HepG2 (cell line): ENCODE data around the gene CAST. TPM values are rescaled to one million over a fixed set of nuclear protein-coding genes. Genes with fewer than 3 reads are reported as not detected.

Experiments used
- ELF3 ChIP-seq: IDR thresholded peaks from 2 replicates; pipeline ENCODE4 v1.6.1; 2016; ENCODE audit warnings: missing genetic modification reagents, missing compliant biosample characterization
- HNRNPL ChIP-seq: fragments of 200-400 bp; formaldehyde crosslinking; IDR thresholded peaks from 2 replicates; pipeline ENCODE4 v1.6.1; 2017; ENCODE audit warnings: mild to moderate bottlenecking, low read depth, low read length
- NFATC3 ChIP-seq: sonication (generic); formaldehyde crosslinking; IDR thresholded peaks from 2 replicates; pipeline ENCODE4 v1.5.1; 2020; ENCODE audit warnings: mild to moderate bottlenecking, missing genetic modification reagents
- PHF8 ChIP-seq: sonication (generic); formaldehyde crosslinking; IDR thresholded peaks from 2 replicates; pipeline ENCODE4 v1.5.0; 2020; ENCODE audit warnings: missing genetic modification reagents
- SETDB1 ChIP-seq: sonication (generic); formaldehyde crosslinking; IDR thresholded peaks from 2 replicates; pipeline ENCODE4 v1.5.1; 2020; ENCODE audit warnings: missing genetic modification reagents, mild to moderate bottlenecking, borderline replicate concordance
- STAG1 ChIP-seq: sonication (generic); formaldehyde crosslinking; IDR thresholded peaks from 2 replicates; pipeline ENCODE4 v1.4.0; 2020; ENCODE audit warnings: missing genetic modification reagents
- YY1 ChIP-seq: IDR thresholded peaks from 2 replicates; pipeline ENCODE4 v1.6.1; 2011; ENCODE audit warnings: low read length, low read depth, moderate library complexity, mild to moderate bottlenecking; ENCODE audit not compliant: insufficient read depth, insufficient replicate concordance
- ZBTB8A ChIP-seq: sonication (generic); formaldehyde crosslinking; IDR thresholded peaks from 2 replicates; pipeline ENCODE4 v1.4.0; 2020; ENCODE audit warnings: mild to moderate bottlenecking, low read depth, missing genetic modification reagents, borderline replicate concordance
- ZNF10 ChIP-seq: sonication (generic); formaldehyde crosslinking; IDR thresholded peaks from 2 replicates; pipeline ENCODE4 v1.4.0; 2020; ENCODE audit warnings: mild to moderate bottlenecking, low read depth, missing genetic modification reagents, borderline replicate concordance
- ZNF101 ChIP-seq: sonication (generic); formaldehyde crosslinking; IDR thresholded peaks from 2 replicates; pipeline ENCODE4 v1.4.0; 2020; ENCODE audit warnings: mild to moderate bottlenecking, low read depth, missing genetic modification reagents, borderline replicate concordance
- ZNF160 ChIP-seq: sonication (generic); formaldehyde crosslinking; IDR thresholded peaks from 2 replicates; pipeline ENCODE4 v1.8.0; 2022; ENCODE audit warnings: mild to moderate bottlenecking, inconsistent platforms, missing genetic modification reagents
- ZNF546 ChIP-seq: sonication (generic); formaldehyde crosslinking; conservative IDR thresholded peaks from 2 replicates; pipeline ENCODE4 v1.8.1; 2023; ENCODE audit warnings: mild to moderate bottlenecking, missing genetic modification reagents
- ZNF598 ChIP-seq: sonication (generic); formaldehyde crosslinking; IDR thresholded peaks from 2 replicates; pipeline ENCODE4 v1.5.1; 2020; ENCODE audit warnings: mild to moderate bottlenecking, missing genetic modification reagents, borderline replicate concordance
- ZNF615 ChIP-seq: sonication (generic); formaldehyde crosslinking; IDR thresholded peaks from 2 replicates; pipeline ENCODE4 v1.5.0; 2020; ENCODE audit warnings: mild to moderate bottlenecking, missing genetic modification reagents, borderline replicate concordance
- ZNF761 ChIP-seq: sonication (generic); formaldehyde crosslinking; conservative IDR thresholded peaks from 2 replicates; pipeline ENCODE4 v1.4.0; 2020; ENCODE audit warnings: mild to moderate bottlenecking, missing genetic modification reagents
- polyA plus RNA-seq, 8 experiments: library from polyadenylated mRNA; depleted of rRNA in 3 of 8; stranded (reverse) in 7 of 8; unstranded in 1 of 8; fragments of >200 nt; fragmentation: Illumina TruSeq in 4 of 8; extraction: Trizol in 4 of 8; gene quantifications; 2 replicates each; pipeline versions ENCODE4 v1.2.1 to v1.2.3, GENCODE V29; 2011 to 2016; ENCODE audit warnings: low read depth in 4 of 8, missing spikeins in 1 of 8, mixed read lengths in 1 of 8; ENCODE audit not compliant: insufficient read depth in 1 of 8
- total RNA-seq, 5 experiments: library from RNA; depleted of rRNA; stranded (reverse); fragments of >200 nt; fragmentation: Illumina TruSeq; extraction: Trizol; gene quantifications; 2 replicates each; pipeline ENCODE4 v1.2.3, GENCODE V29; 2016; ENCODE audit warnings: low read depth in 1 of 5
- TF ChIP-seq, protein P1 (sequence below): sonication (generic); formaldehyde crosslinking; IDR thresholded peaks from 2 replicates; pipeline ENCODE4 v1.4.0; 2020; ENCODE audit warnings: missing genetic modification reagents
- TF ChIP-seq, protein P2 (sequence below): sonication (generic); formaldehyde crosslinking; IDR thresholded peaks from 2 replicates; pipeline ENCODE4 v1.4.0; 2020; ENCODE audit warnings: mild to moderate bottlenecking, low read depth, missing genetic modification reagents
- TF ChIP-seq, protein P3 (sequence below): sonication (generic); formaldehyde crosslinking; IDR thresholded peaks from 2 replicates; pipeline ENCODE4 v1.5.0; 2020; ENCODE audit warnings: missing genetic modification reagents

CAST gene
- total and polyA plus RNA-seq, 2 of the 13 experiments (the other 11 are each of a cell fraction or from before 2014, with no cell fraction given): 42.1 to 67.6 TPM

DNA sequence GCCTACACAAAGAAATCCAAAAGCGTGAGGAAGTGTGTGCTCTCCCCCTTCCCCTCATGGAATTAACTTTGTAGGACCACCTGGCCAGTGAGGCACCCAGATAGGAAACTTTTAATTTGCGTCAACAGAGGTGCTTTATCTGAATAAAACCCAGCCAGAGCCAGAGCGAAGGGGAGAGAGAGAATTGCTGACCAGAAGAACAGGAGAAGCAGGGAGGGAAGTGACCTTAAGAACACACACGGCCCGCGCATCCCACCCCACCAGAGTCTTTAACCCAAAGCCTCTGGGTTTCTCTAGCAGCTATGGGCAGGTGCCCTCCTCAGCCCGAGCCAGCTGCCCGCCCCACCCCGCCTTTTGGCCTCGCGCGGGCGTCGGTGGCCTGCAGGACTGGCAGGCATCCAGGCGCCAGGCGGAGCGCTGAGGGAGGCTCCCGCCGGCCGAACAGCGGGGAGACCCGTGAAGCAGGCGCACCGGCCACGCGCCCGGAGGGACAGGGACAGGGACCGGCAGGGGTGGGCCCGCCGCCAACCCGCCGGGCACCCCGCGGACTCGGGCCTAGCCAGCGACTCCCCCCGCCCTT is 145.0 kb downstream of the CAST start (continued):
- TF ChIP-seq, protein P1, sequence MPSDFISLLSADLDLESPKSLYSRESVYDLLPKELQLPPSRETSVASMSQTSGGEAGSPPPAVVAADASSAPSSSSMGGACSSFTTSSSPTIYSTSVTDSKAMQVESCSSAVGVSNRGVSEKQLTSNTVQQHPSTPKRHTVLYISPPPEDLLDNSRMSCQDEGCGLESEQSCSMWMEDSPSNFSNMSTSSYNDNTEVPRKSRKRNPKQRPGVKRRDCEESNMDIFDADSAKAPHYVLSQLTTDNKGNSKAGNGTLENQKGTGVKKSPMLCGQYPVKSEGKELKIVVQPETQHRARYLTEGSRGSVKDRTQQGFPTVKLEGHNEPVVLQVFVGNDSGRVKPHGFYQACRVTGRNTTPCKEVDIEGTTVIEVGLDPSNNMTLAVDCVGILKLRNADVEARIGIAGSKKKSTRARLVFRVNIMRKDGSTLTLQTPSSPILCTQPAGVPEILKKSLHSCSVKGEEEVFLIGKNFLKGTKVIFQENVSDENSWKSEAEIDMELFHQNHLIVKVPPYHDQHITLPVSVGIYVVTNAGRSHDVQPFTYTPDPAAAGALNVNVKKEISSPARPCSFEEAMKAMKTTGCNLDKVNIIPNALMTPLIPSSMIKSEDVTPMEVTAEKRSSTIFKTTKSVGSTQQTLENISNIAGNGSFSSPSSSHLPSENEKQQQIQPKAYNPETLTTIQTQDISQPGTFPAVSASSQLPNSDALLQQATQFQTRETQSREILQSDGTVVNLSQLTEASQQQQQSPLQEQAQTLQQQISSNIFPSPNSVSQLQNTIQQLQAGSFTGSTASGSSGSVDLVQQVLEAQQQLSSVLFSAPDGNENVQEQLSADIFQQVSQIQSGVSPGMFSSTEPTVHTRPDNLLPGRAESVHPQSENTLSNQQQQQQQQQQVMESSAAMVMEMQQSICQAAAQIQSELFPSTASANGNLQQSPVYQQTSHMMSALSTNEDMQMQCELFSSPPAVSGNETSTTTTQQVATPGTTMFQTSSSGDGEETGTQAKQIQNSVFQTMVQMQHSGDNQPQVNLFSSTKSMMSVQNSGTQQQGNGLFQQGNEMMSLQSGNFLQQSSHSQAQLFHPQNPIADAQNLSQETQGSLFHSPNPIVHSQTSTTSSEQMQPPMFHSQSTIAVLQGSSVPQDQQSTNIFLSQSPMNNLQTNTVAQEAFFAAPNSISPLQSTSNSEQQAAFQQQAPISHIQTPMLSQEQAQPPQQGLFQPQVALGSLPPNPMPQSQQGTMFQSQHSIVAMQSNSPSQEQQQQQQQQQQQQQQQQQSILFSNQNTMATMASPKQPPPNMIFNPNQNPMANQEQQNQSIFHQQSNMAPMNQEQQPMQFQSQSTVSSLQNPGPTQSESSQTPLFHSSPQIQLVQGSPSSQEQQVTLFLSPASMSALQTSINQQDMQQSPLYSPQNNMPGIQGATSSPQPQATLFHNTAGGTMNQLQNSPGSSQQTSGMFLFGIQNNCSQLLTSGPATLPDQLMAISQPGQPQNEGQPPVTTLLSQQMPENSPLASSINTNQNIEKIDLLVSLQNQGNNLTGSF: 0 out of 2 replicates have a peak, but pooled peaks have one; percentile 54
- TF ChIP-seq ZNF598 (CRISPR knock-in tag) (no peak), SETDB1 (no peak), YY1 (peak; percentile 36), ZNF101 (CRISPR knock-in tag) (no peak), ZBTB8A (CRISPR knock-in tag) (no peak; the same call in 1 of the 2 replicates), HNRNPL (0 out of 2 replicates have a peak, but pooled peaks have one; percentile 33), ZNF615 (CRISPR knock-in tag) (0 out of 2 replicates have a peak, but pooled peaks have one; percentile 54), ZNF546 (peak; percentile 4; the same call in 1 of the 2 replicates), STAG1 (CRISPR knock-in tag) (0 out of 2 replicates have a peak, but pooled peaks have one; percentile 8), NFATC3 (CRISPR knock-in tag) (0 out of 2 replicates have a peak, but pooled peaks have one; percentile 44), ZNF761 (CRISPR knock-in tag) (0 out of 2 replicates have a peak, but pooled peaks have one; percentile 35), PHF8 (CRISPR knock-in tag) (peak; percentile 75), ELF3 (CRISPR knock-in tag) (0 out of 2 replicates have a peak, but pooled peaks have one; percentile 6), ZNF160 (CRISPR knock-in tag) (no peak), ZNF10 (CRISPR knock-in tag) (no peak)
- TF ChIP-seq, protein P2, sequence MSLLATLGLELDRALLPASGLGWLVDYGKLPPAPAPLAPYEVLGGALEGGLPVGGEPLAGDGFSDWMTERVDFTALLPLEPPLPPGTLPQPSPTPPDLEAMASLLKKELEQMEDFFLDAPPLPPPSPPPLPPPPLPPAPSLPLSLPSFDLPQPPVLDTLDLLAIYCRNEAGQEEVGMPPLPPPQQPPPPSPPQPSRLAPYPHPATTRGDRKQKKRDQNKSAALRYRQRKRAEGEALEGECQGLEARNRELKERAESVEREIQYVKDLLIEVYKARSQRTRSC: 0 out of 2 replicates have a peak, but pooled peaks have one; percentile 6
- TF ChIP-seq, protein P3, sequence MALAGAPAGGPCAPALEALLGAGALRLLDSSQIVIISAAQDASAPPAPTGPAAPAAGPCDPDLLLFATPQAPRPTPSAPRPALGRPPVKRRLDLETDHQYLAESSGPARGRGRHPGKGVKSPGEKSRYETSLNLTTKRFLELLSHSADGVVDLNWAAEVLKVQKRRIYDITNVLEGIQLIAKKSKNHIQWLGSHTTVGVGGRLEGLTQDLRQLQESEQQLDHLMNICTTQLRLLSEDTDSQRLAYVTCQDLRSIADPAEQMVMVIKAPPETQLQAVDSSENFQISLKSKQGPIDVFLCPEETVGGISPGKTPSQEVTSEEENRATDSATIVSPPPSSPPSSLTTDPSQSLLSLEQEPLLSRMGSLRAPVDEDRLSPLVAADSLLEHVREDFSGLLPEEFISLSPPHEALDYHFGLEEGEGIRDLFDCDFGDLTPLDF: no peak; the same call in 1 of the 2 replicates
